SU-DHL-6 (cell line): Measurements from ENCODE around the gene NOTCH2.

Source experiments
- H2AFZ ChIP-seq: fragments of 200-600 bp; sonication (generic); 2 replicates; pipeline ENCODE4 v1.6.1; 2014; ENCODE audit warnings: low read depth, mild to moderate bottlenecking, moderate library complexity, mixed read lengths, antibody characterized with exemption, low read length; ENCODE audit not compliant: severe bottlenecking
- H3F3A ChIP-seq: fragments of 200-600 bp; shearing (Covaris generic); 2 replicates; pipeline ENCODE4 v1.6.0; 2016; ENCODE audit warnings: antibody characterized with exemption, mild to moderate bottlenecking; ENCODE audit not compliant: insufficient read depth
- H3K27ac ChIP-seq: fragments of 200-600 bp; sonication (generic); 2 replicates; pipeline ENCODE4 v1.5.1; 2016; ENCODE audit warnings: low read depth, mild to moderate bottlenecking, low read length, moderate library complexity, mixed read lengths
- H3K27me3 ChIP-seq: fragments of 200-600 bp; sonication (generic), shearing (Covaris generic); 2 replicates; pipeline ENCODE4 v1.6.0; 2014; ENCODE audit warnings: mild to moderate bottlenecking, low read length
- H3K36me3 ChIP-seq: fragments of 200-600 bp; sonication (generic); 2 replicates; pipeline ENCODE4 v1.6.1; 2014; ENCODE audit warnings: mild to moderate bottlenecking, low read length, mixed read lengths
- H3K4me2 ChIP-seq: fragments of 300-600, 200-600 bp; shearing (Covaris generic), sonication (generic); 2 replicates; pipeline ENCODE4 v1.6.0; 2014; ENCODE audit warnings: low read length, low read depth, mild to moderate bottlenecking; ENCODE audit not compliant: poor library complexity, severe bottlenecking
- H3K4me3 ChIP-seq: fragments of 200-600 bp; sonication (generic); 2 replicates; pipeline ENCODE4 v1.5.1; 2014; ENCODE audit warnings: antibody characterized with exemption, low read length, mild to moderate bottlenecking, mixed read lengths; ENCODE audit not compliant: insufficient read depth, poor library complexity, severe bottlenecking
- H3K79me2 ChIP-seq: fragments of 200-600 bp; sonication (generic); 2 replicates; pipeline ENCODE4 v1.6.1; 2014; ENCODE audit warnings: mild to moderate bottlenecking, low read length, moderate library complexity; ENCODE audit not compliant: insufficient read depth
- H3K9ac ChIP-seq: fragments of 200-600 bp; sonication (generic); 2 replicates; pipeline ENCODE4 v1.7.0; 2014; ENCODE audit warnings: mild to moderate bottlenecking, low read length
- H3K9me2 ChIP-seq: fragments of 200-600 bp; sonication (generic); replicated peaks from 2 replicates; pipeline ENCODE4 v1.6.1; 2014; ENCODE audit warnings: low read length; ENCODE audit not compliant: insufficient read depth
- H3K9me3 ChIP-seq: fragments of 200-600 bp; sonication (generic); 2 replicates; pipeline ENCODE4 v1.6.1; 2014; ENCODE audit warnings: low read length, mixed read lengths; ENCODE audit not compliant: insufficient read depth
- H4K20me1 ChIP-seq: fragments of 200-600 bp; sonication (generic); 2 replicates; pipeline ENCODE4 v1.6.1; 2014; ENCODE audit warnings: low read depth, mild to moderate bottlenecking, antibody characterized with exemption, low read length, moderate library complexity, mixed read lengths
- EZH2phosphoT487 ChIP-seq: fragments of 200-600 bp; sonication (generic), shearing (Covaris generic); conservative IDR thresholded peaks from 2 replicates; pipeline ENCODE4 v1.6.1; 2018; ENCODE audit warnings: mild to moderate bottlenecking, antibody characterized with exemption, low read length, moderate library complexity, mixed read lengths
- TF ChIP-seq, protein P1 (sequence below): fragments of 200-600 bp; sonication (generic); IDR thresholded peaks from one replicate; pipeline ENCODE4 v1.5.1; 2017; ENCODE audit warnings: antibody characterized with exemption, mild to moderate bottlenecking, low read length, moderate library complexity; ENCODE audit not compliant: insufficient read depth, poor library complexity, severe bottlenecking

NOTCH2 gene

GRCh38 chr1:119954476-119955422, 114.7 kb downstream of the NOTCH2 start:
- Histone ChIP-seq H3F3A (no peaks in the 10 kb centered on the region), H3K9me2 (no peaks in the 10 kb centered on the region), H3K27ac (no peak overlapping the region), H3K27me3 (no peaks in the 10 kb centered on the region), H3K79me2 (no peaks in the 10 kb centered on the region), H3K4me3 (no peak overlapping the region), H3K4me2 (no peak overlapping the region), H4K20me1 (no peaks in the 10 kb centered on the region), H3K9me3 (no peaks in the 10 kb centered on the region), H3K9ac (no peak overlapping the region), H3K36me3 (no peaks in the 10 kb centered on the region), H2AFZ (no peak overlapping the region)
- TF ChIP-seq EZH2phosphoT487: no peak
- TF ChIP-seq, protein P1, sequence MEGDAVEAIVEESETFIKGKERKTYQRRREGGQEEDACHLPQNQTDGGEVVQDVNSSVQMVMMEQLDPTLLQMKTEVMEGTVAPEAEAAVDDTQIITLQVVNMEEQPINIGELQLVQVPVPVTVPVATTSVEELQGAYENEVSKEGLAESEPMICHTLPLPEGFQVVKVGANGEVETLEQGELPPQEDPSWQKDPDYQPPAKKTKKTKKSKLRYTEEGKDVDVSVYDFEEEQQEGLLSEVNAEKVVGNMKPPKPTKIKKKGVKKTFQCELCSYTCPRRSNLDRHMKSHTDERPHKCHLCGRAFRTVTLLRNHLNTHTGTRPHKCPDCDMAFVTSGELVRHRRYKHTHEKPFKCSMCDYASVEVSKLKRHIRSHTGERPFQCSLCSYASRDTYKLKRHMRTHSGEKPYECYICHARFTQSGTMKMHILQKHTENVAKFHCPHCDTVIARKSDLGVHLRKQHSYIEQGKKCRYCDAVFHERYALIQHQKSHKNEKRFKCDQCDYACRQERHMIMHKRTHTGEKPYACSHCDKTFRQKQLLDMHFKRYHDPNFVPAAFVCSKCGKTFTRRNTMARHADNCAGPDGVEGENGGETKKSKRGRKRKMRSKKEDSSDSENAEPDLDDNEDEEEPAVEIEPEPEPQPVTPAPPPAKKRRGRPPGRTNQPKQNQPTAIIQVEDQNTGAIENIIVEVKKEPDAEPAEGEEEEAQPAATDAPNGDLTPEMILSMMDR: no peak

GRCh38 chr1:119953266-119953998, 116.0 kb downstream of the NOTCH2 start:
- Histone ChIP-seq H3K4me2 (no peak overlapping the region), H3F3A (no peaks in the 10 kb centered on the region), H3K9me2 (no peaks in the 10 kb centered on the region), H4K20me1 (no peaks in the 10 kb centered on the region), H3K9me3 (no peaks in the 10 kb centered on the region), H2AFZ (no peak overlapping the region), H3K79me2 (no peaks in the 10 kb centered on the region), H3K27ac (no peak overlapping the region), H3K27me3 (no peaks in the 10 kb centered on the region), H3K4me3 (no peak overlapping the region), H3K9ac (no peak overlapping the region), H3K36me3 (no peaks in the 10 kb centered on the region)
- no peak for TF ChIP-seq EZH2phosphoT487
- TF ChIP-seq, protein P1: no peak

- H3K9me2 ChIP-seq: no peaks in the 10 kb centered on the region
- H3K9me3 ChIP-seq: no peaks in the 10 kb centered on the region
- no peak overlapping the region for H3K27ac ChIP-seq
- no peak overlapping the region for H3K4me2 ChIP-seq
- no peaks in the 10 kb centered on the region for H3K36me3 ChIP-seq
- no peak overlapping the region for H2AFZ ChIP-seq
- TF ChIP-seq EZH2phosphoT487: no peak
- TF ChIP-seq, protein P1: no peak
- no peaks in the 10 kb centered on the region for H3F3A ChIP-seq
- no peak overlapping the region for H3K9ac ChIP-seq
- no peaks in the 10 kb centered on the region for H3K79me2 ChIP-seq
- no peak overlapping the region for H3K4me3 ChIP-seq
- H3K27me3 ChIP-seq: no peaks in the 10 kb centered on the region
- no peaks in the 10 kb centered on the region for H4K20me1 ChIP-seq
Measured at GRCh38 chr1:119952496-119952895, 117.0 kb downstream of the NOTCH2 start.
